SIG-M5 (cell line): ENCODE results near the gene DAAM1.

ENCODE experiments used
- DNase-seq: peaks from one replicate; lab custom pipeline; 2025; lab: John Stamatoyannopoulos, UW

DAAM1 gene

GRCh38 chr14:59363531-59364226 lies 175.2 kb downstream of the DAAM1 start:
- DNase-seq = no peak

DNA sequence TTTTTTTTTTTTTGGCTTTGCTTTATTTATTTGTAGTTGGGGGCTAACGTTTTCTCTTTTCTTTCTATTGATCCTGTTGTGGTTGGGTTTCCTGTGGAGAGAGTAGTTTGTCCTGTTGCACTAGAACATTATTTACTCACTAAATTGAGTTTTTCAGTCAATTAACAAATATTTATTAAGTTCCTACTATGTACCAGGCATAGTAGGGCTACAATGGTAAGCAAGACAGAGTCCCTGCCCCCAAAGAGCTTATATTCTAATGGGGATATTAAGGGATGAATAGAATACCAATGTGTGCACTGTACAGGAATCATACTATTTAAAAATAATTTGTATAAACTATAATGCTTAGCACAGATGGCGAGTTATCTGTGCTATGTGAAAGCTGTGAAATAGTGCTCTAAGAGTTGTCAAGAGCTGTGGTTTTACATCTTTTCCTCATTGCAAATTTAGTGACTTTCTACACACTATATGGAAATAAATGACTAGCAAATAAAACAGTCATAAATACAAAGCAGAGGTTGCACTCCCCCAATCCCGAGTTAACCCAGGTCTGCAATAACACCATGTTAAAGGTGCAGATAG lies 181.8 kb downstream of the DAAM1 start:
- no peak for DNase-seq

- no peak for DNase-seq
Measured at GRCh38 chr14:59371771-59372170, 183.3 kb downstream of the DAAM1 start.

DNA sequence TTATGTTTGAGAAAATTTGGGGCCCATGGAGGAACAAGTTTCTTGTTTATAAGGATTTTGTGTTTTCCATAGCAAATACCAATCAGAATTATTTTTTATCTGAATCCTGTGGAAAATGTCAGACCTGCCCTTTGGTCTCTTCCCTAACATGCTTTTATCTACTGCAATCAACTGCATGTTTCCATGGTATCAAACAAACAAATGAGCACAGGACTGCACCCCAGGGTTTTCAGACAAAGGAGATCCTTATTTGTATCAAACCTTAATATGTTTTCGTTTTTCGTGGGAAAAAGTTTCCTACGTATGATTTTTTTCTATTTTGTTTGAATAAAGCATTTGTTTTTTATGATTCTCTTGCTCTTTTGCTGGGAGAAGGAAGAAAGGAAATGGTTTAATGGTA lies 185.6 kb downstream of the DAAM1 start:
- DNase-seq = no peak

- DNase-seq = no peak
Measured at GRCh38 chr14:59376686-59377085, 188.2 kb downstream of the DAAM1 start.

DNA sequence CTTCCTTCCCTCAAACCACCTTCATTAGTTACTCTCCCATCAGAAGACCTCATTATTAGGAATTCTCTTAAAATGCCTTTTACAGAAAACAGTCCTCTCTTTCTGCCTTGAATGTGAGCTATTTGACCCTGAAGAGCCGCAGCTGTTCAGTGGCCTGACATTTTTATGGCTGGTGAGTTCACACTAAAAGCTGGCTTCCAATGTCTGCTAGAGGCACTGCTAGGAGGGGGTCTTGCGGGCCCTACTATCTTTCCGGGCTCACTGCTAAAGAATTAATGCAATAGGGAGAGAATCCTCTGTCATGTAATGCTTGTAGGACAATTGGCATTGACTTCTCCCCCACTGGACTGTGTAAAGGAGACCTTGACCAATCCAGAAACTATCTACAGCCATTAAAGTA lies 189.0 kb downstream of the DAAM1 start:
- no peak for DNase-seq

DNA sequence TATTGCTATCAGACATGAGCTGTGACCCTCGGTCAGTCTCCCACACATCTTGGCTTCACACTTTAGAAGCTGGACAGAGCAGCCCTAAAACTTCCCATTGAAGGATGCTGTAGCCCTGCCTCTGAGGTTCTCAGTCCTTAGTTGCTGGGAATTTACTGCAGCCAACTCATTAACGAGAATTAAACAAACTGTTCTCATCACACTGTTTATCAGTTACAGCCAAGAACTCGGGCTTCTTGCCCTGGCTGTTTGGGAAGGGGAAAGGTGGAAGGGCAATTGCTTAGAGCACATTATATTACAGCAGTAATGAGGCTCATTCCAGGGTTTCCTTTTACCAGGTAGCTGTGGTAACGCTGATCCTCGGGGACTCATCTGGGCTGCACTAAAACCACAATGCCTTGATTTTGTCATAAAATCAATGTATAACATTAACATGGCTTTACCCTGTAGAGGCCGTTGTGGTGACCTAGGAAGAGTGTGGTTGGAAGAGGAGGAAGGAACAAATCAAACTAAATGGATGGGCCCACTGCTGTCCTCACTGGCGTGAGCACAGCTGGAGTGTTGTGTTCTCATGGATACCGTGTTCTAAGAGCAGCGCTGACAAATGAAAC lies 189.6 kb downstream of the DAAM1 start:
- no peak for DNase-seq

GRCh38 chr14:59389936-59390335 lies 201.5 kb downstream of the DAAM1 start:
- no peak for DNase-seq

DNA sequence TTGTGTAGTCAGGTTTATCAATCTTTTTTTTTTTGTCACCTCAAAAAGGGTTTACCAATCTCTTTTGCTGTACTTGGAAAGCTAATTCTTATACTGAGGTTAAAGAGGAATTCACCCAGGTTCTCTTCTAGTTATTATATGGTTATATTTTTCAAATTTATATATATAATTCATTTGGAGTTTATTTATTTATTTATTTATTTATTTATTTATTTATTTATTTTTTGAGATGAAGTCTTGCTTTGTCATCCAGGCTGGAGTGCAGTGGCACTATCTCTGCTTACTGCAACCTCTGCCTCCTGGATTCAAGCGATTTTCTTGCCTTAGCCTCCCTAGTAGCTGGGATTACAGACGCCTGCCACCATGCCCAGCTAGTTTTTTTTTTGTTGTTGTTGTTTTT lies 202.9 kb downstream of the DAAM1 start:
- no peak for DNase-seq

DNA sequence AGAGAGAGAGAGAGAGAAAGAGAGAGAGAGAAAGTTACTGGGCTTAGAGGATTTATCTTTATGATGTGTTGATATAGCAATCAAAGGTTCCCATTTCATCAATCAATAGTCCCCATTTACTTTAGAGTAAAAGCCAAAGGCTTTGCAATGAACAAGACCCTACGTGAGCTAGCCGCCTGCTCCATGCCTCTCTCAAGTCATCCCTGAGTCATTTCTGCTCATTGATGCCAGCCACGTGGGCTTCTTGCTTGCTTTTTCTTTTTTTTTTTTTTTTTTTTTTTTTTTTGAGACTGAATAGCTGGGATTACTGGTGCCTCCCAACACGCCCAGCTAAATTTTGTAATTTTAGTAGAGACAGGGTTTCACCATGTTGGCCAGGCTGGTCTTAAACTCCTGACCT lies 205.8 kb downstream of the DAAM1 start:
- no peak for DNase-seq

DNA sequence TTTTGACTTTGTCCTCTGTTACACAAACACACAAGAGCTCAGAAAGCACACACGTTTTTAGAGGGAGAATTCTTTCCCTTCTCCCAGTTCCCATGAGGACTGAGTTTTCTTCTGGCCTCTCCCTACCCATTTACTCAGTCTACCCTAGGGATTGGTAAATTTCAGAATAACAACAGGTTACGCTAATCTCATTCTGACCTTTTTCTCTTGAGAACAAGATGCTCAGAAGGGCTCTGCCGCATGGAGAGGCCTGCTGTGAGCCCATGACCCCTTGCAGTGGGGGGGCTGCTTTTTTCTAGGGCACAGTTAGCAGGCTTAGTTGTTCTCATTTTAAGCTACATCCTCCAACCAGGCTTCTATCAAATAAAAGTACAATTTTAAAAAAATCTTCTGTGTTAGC lies 207.2 kb downstream of the DAAM1 start:
- DNase-seq = no peak

DNA sequence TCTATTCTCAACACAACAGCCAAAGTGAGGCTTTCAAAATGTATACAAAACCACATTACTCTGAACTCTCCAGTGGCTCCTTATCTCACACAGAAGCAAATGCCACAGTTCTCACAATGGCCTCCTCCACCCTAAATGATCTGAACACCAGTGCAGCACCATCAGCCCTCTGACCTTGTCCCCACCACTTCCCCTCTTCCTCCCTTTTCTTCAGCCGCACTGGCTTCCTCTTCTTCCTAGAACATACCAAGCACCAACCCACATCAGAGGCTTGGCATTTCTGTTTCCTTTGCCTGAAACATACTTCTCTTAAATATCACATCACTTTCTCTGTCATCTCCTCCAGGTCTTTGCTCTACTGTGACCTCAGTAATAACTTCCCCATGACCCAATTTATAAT lies 210.4 kb downstream of the DAAM1 start:
- no peak for DNase-seq

- DNase-seq = no peak
Measured at GRCh38 chr14:59406454-59407245, 218.2 kb downstream of the DAAM1 start.

DNA sequence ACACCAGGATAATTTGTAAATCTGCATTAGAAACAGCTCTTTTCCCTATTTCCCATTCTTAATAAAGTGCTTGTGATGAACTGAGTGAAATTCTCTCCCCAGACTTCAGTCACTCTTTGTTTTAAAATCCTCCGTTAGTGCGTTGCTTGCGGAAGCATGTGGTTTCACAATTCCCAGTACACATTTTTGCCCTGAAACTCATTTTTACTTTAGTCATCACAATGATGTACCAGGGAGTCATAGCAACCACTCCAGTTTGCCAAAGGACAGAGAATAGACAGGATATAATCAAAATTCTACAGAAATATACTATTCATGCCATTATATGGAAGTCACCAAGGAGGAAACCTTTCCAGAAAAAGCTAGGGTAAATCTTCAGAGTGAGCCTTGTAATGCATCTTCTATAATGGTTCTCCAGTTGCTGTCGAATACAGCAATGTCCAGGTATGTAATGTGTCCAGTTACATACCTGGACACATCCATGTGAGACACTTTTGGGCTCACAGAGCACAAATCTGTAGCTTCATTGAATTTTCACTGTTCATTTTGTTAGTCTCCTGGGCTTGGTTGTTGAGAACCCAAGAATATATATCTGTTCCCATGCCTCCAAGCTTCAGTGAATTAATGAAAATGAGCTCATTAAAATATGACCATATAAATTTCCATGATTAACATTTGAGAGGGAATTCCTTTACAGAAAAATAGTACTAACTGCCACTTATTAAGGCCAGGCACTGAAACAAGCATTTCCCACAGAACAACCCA lies 219.0 kb downstream of the DAAM1 start:
- no peak for DNase-seq

DNA sequence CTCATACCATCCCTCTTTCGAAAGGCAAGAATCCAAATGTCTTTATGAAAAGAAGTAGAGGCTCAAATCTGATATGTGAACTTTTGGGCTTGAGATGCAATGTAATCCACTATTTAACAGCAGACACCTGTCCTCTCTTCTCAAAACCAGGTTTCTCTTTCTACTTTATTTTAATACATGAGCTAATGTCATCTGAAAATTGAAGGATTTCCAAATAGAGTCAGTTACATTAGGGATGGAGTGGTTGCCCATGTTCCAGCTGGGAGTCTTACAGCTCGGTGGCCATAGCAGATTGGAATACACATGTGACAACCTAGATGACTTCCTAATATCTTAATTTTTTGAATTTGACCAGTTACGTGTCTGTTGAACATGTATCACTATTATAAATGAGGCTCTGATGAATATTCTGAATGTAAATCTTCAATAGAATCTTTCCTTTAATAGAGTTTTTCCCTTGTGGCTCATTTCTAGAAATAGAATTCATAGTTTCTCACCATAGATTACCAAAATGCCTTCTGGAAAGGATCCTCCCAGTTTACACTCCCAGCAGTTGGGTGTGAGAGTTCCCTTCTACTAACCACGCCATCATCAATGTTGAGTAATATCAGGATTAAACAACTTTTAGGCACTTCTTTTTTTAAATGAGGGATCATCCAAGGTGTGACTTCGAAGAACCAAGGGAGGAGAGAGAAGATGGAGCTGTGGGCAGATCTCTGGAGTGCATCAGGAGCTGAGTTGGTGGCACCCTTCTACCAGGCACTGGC lies 227.6 kb downstream of the DAAM1 start:
- DNase-seq = no peak

DNA sequence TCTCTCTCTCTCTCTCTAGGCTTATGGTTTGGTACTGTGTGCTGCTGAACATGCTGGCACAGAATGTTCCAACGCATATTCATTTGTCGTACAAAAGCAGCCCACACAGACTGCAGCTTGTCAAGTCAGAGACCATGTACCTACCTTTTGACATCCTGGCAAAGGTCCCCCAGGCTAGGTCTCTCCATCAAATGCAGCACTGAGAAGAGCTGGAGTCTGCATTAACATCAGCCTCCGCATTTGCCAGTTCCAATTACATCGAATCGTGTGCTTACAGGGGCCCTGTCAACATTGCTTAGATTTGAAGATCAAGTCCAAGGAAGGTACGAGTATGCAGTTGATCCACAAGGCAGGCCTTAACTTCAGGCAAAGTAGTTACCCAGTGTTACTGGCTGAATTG lies 228.8 kb downstream of the DAAM1 start:
- DNase-seq = no peak

DNA sequence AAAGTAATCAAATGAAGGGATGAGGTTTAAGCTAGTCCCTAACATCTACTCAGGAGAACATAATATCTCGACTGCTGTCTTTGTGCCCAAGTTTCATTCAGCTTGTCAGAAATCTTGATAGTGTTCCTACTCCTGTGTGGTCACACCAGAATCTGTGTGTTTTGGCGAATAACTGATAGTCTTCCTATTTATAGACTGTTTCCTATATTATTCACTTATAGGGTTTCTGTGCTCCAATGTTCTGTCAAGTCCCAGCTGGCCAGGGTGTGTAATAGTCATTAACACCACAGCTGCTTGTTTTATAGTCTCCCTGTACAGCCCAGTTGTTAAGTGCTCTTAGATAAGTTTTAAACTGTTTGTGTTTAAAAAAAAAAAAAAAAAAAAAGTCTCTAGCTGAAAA lies 230.8 kb downstream of the DAAM1 start:
- DNase-seq = no peak
